GM21367 (cell line): ENCODE measurements around the gene LTBP2.

ENCODE experiments used
- ATAC-seq: cut with Tn5 transposase; IDR thresholded peaks from one replicate; pipeline ENCODE4 v1.9.1; 2021; ENCODE audit not compliant: unreplicated experiment

The LTBP2 gene

GRCh38 chr14:74611650-74612349 lies at the start of gene LTBP2:
Gene LTBP2, minus strand, starts transcription at chr14:74612237. Its CDS starts 293 bp downstream, at chr14:74611944.
- peak; percentile 5 for ATAC-seq

- ATAC-seq = no peak
Observed at GRCh38 chr14:74660863-74661262, 48.8 kb upstream of the LTBP2 start.

GRCh38 chr14:74660167-74660566 lies 48.1 kb upstream of the LTBP2 start:
- ATAC-seq = no peak

- no peak for ATAC-seq
Observed at GRCh38 chr14:74658535-74659131, 46.6 kb upstream of the LTBP2 start.

- no peak for ATAC-seq
Observed at GRCh38 chr14:74656964-74657363, 44.9 kb upstream of the LTBP2 start.

GRCh38 chr14:74655599-74656395 lies 43.8 kb upstream of the LTBP2 start:
- ATAC-seq = no peak

- ATAC-seq = no peak
Observed at GRCh38 chr14:74654931-74655330, 42.9 kb upstream of the LTBP2 start.

GRCh38 chr14:74653386-74654138 lies 41.5 kb upstream of the LTBP2 start:
- ATAC-seq = no peak

- no peak for ATAC-seq
Observed at GRCh38 chr14:74652541-74652940, 40.5 kb upstream of the LTBP2 start.

GRCh38 chr14:74650927-74651686 lies 39.1 kb upstream of the LTBP2 start:
- ATAC-seq = no peak

- ATAC-seq = no peak
Observed at GRCh38 chr14:74649673-74650072, 37.6 kb upstream of the LTBP2 start.

- ATAC-seq = no peak
Observed at GRCh38 chr14:74649167-74649566, 37.1 kb upstream of the LTBP2 start.

- no peak for ATAC-seq
Observed at GRCh38 chr14:74648601-74649000, 36.6 kb upstream of the LTBP2 start.

GRCh38 chr14:74647678-74648461 lies 35.8 kb upstream of the LTBP2 start:
- ATAC-seq = no peak

GRCh38 chr14:74647061-74647677 lies 35.1 kb upstream of the LTBP2 start:
- no peak for ATAC-seq

- no peak for ATAC-seq
Observed at GRCh38 chr14:74645756-74646470, 33.9 kb upstream of the LTBP2 start.

- no peak for ATAC-seq
Observed at GRCh38 chr14:74645244-74645643, 33.2 kb upstream of the LTBP2 start.

- ATAC-seq = no peak
Observed at GRCh38 chr14:74641601-74642391, 29.8 kb upstream of the LTBP2 start.
